Hematopoietic multipotent progenitor cell (in vitro differentiated cells): ENCODE data around the gene ARMC2. TPM values are rescaled to one million over a fixed set of nuclear protein-coding genes. Genes with fewer than 3 reads are reported as not detected.
A peak's percentile ranks its signal among the peaks of the same experiment; 100 is the strongest.
"Not testable (repeated sequence)": the region's sequence is repeated elsewhere in the genome, so short reads cannot be mapped to it uniquely, and the experiment has no call there.

ENCODE experiments used
- DNase-seq, 3 donors: peaks; one replicate each; pipeline ENCODE4 v3.0.0-alpha.2; 2011 to 2015; ENCODE audit warnings: low read depth in 2 of 3, low spot score in 2 of 3
- total RNA-seq: library from RNA; depleted of rRNA; stranded (reverse); fragments of >200 nt; gene quantifications from one replicate; pipeline ENCODE4 v1.2.3, GENCODE V29; 2012

ARMC2 gene
- total RNA-seq, 1 donor = 2.4 TPM

DNA sequence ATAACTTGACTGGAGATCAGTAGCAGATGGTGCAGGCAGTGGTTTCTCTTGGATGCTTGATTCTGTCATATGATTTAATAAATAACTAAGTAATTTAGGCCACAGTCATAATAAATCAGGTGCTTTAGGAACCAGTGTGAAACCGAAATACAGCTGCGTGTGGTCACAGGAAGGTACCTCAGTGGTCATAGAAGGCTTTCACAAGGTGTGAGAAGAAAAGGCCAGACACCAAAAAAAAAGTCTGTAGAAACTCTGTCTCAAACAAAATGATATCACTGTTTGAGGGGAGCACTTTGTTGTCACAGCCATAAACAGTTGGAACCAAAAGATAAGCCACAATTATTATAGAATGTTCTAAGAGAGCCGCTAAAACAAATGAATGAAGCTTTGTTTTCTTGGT is 56.5 kb downstream of the ARMC2 start:
- peak in 1 of 3 donors; percentile 84 for DNase-seq

DNA sequence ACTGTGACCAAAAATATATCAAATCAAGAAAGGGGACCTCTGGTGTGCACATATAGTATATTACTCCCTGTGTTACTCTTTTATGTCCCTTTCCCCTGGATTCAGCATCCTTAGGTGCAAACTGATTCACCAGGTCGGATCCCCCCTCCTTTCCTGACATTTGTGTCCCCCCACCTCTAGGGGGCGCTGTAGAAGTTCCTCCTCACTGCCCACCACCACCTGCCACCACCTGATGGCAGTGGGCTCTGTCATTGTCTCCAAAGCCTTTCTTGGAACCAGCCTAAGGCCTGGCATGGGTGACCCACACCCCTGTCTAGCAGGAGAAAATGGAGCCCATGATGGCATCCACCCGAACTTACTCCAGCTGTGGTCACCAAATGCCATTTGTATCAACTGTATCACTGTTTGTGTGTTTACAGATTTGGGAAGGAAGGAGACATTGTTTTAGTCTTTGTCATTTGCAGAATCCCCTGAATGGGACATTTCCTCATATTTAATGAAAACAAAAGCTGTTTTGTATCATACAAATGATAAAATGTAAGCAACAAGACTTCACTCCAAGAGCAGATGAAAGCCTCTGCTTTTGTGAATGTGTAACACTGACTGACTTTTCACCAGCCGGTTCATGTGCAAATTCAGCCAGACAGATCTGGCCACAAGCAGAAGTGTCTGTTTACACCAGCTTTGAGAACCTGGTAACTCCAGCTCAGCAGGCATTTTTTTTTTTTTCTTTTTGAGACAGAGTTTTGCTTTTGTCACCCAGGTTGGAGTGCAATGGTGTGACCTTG is 66.2 kb downstream of the ARMC2 start:
- peak in 2 of 3 donors; percentile 53 to 59 for DNase-seq

DNA sequence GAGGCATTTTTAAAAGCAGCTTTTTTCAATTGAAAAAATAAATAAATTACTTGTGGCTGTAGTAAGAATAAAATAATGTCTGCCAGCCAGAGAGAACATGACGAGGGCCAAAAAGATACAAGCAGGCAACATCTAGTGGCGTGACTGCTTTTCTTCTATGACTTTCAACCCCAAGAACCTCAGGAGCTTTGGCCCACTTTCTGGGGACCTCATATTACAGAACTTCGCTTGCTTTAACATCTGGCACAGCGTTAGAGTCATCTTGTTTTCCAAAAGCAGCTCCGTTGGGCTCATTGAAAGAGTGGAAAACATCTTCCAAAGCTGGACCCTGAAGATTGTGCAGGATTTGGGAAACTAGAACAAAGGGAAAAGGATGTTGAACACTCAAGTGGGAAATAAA is 67.0 kb downstream of the ARMC2 start:
- no peak for DNase-seq

DNA sequence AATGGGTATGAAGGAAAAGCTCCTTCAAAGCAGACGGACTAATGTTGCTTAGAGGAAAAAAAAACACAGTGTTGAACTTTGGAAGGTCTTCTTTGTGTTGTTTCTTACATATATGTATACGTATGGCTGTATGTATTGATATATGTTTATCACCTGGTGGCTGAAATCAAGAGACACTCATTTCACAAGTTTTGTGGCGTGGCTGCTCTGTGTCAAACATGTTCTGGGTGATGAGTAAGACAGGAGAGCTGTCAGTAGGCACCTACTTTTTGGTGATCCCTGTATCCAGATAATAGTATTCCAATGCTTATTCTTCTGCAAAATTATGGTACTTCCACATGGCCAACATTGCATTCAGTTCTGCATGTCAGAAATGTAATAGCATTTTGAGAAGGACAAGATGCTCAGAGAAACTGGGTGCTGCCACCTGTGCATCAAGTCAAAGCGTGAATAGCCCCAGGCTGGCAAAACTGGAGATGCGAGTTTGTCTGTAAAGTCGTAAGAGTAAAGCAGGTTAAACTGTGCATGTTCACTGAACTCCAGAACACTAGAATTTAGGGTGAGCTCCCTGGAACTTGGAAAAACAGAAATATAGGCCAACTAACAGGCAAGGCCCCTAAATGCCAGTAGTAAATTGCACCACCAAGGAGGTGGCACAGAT is 67.9 kb downstream of the ARMC2 start:
- no peak for DNase-seq

DNA sequence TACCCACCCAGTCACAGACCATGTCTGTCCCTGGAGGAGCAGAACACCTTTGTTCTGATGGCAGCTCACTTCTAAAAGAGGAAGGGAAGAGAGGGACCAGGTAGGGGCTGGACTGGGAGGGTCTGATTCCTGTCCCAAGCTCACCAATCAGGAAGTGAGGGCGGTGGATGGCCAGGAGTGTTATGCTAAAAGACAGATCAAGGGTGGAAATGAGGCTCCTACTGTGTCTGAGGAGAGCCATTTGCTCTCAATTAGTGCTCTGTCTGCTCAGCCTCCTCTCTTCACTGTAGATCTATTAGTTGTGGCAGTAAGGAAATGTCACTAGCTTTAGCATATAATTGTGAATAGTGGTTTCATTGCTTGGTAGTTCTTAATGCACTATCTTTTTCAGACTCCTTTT is 72.5 kb downstream of the ARMC2 start:
- DNase-seq = no peak

DNA sequence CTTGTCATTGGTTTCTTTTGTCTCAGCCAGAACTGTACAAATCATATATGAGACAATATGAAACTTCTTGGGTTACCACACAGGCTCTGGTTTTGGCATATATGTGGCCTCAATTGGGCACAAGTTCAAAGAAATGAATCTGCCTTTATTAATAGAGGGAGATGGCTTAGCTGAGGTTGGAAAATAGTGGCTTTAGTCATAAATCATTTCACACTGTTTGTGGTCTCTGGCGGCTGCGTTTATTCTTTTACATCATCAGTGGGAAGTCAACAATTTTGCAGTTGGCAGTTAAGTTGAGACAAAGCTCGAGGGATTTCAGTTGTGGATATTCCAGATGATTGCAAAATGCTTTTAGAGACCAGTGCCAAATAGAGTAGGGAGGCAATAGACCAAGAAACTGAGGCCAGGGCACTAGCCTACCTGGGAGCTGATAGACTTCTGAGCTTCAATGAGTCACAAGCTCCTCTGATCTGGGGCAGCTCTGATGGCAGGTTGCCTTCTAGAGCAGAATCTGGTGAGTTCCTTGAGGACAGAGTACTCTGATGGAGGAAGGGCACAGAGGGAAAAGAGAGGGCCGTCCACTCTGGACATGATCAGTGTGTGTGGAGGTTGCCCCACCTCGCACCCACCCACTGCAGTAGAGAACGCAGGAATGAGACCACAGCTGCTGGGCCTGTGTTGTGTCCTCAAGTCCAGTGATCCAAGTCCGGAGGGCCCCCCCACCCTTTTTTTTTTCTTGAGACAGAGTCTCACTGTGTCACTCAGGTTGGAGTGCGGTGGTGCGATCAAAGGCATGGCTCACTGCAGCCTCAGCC is 73.5 kb downstream of the ARMC2 start:
- DNase-seq = peak in 2 of 3 donors; percentile 46 to 87

DNA sequence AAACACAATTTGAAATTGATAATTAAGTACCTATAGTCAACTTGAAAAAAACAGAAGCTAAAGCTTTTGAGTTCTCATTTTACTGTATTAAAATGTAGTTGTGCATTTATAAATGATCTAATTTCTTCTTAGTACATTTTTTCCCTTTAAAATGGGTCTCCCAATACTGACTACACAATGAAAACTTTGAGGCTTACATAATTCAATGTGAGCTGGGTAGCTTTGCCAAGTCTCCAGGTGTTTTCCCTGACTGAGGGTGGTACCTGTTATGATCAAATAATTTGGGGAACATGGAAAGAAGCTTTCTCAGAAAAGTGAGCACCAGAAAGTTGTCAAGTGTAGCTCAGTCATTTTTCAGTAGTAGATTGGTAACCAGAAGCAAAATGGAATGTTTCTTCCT is 74.3 kb downstream of the ARMC2 start:
- no peak for DNase-seq

DNA sequence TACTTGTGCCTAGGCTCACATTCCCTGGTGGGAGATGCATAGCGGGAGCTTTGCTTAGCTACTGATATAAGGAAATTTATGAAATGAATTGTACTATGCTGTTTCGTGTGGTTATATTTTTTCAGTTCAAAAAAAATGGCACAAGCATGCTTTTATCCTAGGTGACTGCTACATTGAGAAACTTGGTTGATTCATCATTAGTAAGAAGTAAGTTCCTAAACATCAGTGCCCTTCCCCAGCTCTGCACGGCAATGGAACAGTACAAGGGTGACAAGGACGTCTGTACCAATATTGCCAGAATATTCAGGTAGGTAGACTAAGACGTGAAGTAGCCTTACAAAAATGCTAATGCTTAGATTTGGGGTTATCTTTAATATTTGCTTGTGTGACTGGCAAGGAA is 79.7 kb downstream of the ARMC2 start:
- DNase-seq = no peak

DNA sequence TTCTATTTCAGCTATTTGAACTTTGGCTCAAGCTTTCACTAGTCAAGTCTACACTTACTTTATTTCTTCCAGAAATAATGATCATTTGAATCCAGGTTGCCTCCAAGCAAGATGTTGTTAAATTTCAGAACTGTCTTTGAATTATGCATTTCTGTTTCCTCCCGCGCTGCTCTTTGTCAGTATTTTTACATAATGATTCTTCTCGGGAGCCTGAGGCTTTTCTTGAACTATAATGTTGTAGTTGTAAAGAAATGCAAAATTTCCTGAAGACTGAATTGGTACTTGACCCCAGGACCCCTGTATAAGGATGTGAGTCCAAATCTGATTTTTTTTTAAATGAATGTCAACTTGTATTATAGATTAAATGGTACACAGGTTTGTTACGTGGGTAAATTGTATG is 80.4 kb downstream of the ARMC2 start:
- no peak for DNase-seq

DNA sequence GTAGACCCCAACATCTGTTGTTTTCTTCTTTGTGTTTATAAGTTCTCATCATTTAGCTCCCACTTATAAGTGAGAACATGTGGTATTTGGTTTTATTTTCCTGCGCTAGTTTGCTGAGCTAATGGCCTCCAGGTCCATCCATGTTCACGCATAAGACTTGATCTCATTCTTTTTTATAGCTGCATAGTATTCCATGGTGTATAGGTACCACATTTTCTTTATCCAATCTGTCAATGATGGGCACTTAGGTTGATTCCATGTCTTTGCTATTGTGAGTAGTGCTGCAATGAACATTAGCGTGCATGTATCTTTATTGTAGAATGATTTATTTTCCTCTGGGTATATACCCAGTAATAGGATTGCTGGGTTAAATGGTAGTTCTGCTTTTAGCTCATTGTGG is 82.9 kb downstream of the ARMC2 start:
- not testable (repeated sequence) for DNase-seq

DNA sequence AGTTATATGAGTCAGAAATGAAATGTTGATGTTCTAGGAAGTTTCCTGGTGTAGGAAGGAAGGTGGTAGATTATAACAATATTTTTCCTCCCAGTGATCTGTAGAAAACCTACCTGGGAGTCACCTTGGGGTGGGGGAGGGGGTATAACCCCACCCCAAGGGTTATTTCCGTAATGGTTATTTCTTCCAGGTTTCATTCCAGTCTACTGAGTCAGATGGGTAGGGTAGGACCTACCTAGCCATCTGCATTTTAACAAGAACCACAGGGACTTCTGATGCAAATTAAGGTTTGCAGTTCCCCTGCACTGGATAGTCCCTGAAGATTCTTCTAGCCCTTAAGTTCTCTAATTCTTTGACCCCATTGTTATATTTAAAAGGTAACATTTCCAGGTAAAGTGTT is 88.9 kb downstream of the ARMC2 start:
- DNase-seq = no peak

DNA sequence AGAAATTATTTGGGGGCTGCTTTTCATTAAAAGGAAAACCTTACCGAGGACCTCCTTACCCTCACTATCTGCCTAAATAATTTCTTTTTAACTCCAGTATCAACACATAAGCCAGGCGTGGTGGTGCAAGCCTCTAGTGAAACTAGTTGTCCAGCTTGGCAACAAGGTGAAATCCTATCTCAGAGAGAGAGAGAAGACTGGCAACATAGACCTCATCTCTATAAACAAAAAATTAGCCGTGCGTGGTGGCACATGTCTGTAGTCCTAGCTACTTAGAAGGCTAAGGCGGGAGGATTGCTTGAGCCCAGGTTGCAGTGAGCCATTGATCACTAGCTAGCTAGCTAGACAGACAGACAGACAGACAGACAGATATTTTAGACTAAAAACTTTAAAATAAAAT is 92.5 kb downstream of the ARMC2 start:
- DNase-seq = no peak

DNA sequence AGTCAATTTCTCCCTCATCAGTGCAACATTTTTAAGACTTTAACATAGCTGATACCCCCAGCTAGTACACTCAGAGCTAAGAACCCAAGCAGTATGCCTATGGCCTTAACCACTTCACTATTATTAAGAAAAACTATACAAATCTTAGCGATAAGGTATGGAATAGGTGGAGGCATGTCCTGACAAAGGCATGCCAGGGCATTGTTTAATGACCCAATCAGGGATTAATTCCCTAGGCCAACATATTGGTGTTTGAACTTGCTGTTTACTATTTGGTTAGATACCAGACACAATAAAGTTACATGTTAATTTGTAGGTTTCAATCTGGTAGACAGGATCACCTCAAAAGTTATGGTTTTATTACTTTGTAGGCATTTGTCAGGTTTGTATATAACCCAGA is 93.1 kb downstream of the ARMC2 start:
- no peak for DNase-seq

DNA sequence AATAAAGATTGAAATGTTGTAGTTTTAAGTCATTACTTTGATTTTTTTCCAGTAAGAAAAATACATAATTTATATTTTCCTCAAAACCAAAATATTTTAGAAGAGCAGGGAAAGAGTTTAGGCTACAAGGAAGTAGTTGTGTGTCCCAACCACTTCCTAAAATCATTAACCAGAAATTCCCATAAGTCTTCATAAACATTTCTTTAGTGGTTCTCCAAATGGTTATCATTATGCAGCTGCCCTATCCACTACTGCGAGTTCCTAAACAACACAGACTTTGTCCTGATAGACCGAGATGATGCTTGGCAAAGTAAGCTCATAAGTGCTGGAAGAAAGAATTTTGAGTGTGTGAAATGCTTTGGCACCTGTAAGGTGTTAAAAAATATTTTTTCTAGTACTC is 93.6 kb downstream of the ARMC2 start:
- no peak for DNase-seq

DNA sequence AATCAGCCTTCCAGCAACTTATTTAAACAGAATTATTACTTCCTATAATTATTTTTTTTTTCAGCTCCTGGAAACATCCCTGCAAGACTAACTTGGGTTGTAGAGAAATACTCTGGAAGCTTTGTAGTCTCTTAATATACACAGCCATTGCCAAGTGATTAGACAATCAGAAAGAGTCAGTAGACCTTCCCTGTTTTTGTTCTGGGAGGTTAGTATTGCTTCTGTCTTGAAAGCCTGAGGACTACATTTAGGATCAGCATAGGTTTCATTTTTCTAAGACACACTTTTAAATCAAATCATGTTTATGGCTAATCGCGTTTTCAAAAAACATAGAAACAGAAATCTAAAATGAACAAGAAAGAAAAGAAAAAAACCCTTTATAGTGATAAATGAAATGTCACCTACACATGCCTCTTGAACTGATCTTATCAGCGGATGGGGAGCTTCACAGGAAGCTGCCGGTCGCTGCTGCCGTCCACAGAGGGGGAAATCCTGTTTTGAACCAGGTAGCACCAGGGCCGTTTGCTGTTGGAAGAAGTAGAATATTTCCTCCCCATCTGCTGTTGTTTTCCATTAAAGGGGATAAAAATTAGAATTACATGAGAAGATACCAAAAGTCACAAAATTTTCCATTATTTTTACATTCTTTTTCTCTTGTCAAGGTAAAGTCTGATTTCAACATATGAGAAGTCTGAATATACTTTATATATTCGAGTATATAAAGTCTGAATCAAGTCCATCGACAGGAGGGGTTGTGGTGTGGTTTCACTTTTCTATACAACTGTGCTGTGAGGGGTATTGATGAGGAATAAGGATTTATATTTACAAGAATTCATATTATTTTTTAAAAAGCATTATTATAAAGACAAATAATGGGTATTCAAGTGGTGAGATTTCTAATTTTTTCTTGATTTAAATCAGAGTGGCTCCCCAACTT is 94.6 kb downstream of the ARMC2 start:
- peak in 2 of 3 donors; percentile 35 to 51 for DNase-seq

DNA sequence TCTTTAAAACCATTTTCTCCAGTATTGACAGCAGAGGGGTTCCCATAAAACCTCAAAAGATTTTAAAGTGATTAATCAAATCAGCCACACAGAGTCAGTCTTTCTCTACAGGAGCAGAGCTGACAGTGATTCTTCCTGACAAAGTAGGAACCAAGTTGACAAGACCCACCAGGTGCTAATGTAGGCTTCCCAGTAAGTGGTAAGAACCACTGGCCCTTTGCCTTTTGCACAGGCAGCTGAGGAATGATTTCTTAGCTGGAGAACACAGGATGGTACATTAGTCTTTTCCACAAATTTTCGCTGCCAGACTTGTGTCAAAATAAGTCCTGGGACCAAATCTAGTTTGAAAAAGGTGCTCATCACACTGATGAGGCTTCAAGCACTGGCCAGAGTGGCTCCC is 95.8 kb downstream of the ARMC2 start:
- DNase-seq = no peak

DNA sequence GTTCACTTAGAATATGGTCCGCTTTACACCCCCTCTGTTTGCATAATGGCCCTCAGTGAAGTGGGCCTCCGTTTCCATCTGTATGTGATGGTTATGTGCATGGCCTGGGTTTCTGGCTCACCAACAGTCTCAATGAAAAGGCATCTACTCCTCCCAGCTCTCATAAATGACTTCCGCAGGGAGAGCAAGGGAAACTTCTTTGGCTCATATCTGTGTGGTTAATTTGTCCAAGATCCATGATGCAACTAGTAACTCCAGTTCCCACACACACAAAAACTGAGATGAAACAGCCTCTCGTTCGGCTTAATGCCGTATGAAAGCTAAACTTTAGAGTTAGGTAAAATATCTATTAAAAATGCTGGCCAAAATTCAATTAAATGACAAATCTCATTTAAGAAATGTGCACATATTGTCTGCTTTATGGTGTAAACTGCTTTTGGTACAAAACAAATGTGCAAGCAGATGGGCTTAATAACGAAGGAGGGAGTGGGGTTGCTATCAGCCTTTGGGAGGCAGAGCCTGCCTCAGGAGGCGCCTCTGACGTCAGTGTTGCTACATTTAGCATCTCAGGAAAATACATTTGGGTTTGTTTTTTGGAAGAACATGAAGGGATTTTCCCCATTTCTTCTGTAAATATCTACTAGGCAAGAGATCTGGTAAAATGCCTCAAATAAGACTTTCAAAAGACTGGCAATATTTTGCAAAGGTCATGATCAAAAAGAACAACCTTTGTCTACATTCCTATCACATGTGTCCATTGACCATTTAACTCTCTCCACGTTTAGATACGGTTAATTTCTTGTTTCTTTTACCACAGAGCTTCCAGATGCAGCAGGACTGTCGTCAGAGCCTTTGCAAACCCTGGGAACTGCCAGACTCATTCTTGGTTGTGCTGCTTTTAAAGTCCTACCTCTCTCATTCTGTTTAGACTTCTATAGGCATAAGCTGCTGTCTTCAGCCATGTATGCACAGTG is 96.8 kb downstream of the ARMC2 start:
- DNase-seq = no peak

DNA sequence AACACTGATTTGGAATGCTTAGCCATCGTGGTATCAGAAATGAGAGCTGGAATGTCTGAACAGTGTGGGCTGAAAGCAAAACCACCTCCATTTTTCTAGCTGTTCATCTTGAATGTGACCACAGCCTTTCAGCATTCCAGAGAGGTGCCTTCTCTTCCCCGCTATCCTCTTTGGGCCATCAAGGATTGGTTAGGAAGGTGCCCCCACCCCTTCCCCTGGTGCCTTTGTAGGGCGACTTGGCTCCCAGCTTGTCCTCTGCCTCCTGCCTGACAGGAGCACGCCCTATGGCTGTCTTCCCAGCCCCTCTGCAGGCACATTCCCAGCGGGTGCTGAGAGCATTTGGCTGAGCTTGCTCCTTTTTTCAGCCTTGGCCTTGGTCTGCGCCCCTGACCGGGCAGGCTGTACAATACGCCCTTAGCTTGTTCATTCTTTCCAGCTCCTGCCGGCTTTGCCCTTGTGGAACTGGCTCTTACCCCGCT is 97.5 kb downstream of the ARMC2 start:
- DNase-seq = no peak

DNA sequence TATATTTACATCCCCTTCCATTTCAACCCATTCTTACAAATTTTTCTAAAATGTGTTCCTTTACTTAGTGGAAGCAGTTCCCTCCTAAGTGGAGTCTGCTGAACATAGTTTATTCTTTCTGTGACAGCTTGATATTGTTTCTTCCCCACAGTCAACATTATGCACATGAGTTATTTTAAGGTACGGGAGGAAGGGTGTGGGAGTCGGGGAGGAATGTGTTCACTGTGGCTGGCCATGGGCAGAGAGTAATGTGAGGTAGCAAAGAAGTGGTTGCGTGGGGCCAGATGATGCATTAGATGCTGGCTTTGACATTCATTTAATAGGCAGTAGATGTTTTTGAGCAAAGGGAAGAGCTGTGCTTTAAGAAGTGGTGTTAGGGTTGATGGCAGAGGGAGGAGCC is 98.5 kb downstream of the ARMC2 start:
- no peak for DNase-seq
